CD8-positive, alpha-beta memory T cell (primary cell): ENCODE data around the gene IRF2. TPM values are rescaled to one million over a fixed set of nuclear protein-coding genes. Genes with fewer than 3 reads are reported as not detected.
"Not testable (repeated sequence)": the region's sequence is repeated elsewhere in the genome, so short reads cannot be mapped to it uniquely, and the experiment has no call there.

Source experiments
- CTCF ChIA-PET: fragments of 350-600 bp; sonication (Branson Sonifier 250); formaldehyde crosslinking; loops from one replicate; lab custom pipeline; 2021; ENCODE audit warnings: antibody characterized with exemption; lab: Charles Lee
- POLR2A ChIA-PET: fragments of 350-600 bp; sonication (Branson Sonifier 250); formaldehyde crosslinking; loops from one replicate; lab custom pipeline; 2021; ENCODE audit warnings: antibody characterized with exemption; lab: Charles Lee
- DNase-seq, 5 donors: peaks; one replicate each; pipeline versions ENCODE4 v3.0.0 to v3.0.0-alpha.2; 2020 to 2022; ENCODE audit warnings: mixed read lengths in 1 of 5
- H3K27ac ChIP-seq: one replicate; pipeline ENCODE4 v1.7.0; 2013; ENCODE audit warnings: low read depth, mild to moderate bottlenecking, low read length, moderate library complexity
- H3K27me3 ChIP-seq: 2 replicates; pipeline ENCODE4 v1.7.0; 2013; ENCODE audit warnings: low read length, mild to moderate bottlenecking; ENCODE audit not compliant: insufficient read depth, poor library complexity, severe bottlenecking
- H3K36me3 ChIP-seq: 2 replicates; pipeline ENCODE4 v1.7.0; 2013; ENCODE audit warnings: mild to moderate bottlenecking, low read length, moderate library complexity; ENCODE audit not compliant: insufficient read depth
- H3K4me1 ChIP-seq: 2 replicates; pipeline ENCODE4 v1.7.0; 2013; ENCODE audit warnings: mild to moderate bottlenecking, low read length, moderate library complexity; ENCODE audit not compliant: insufficient read depth
- H3K4me3 ChIP-seq: 2 replicates; pipeline ENCODE4 v1.7.0; 2013; ENCODE audit warnings: mild to moderate bottlenecking, low read length
- H3K9me3 ChIP-seq: 2 replicates; pipeline ENCODE4 v1.7.0; 2013; ENCODE audit warnings: mild to moderate bottlenecking, low read length
- H3K27ac Mint-ChIP-seq, 8 donors: one replicate each; pipeline ENCODE4 v1.8.0; 2020 to 2021; ENCODE audit warnings: mixed read lengths in 8 of 8, mild to moderate bottlenecking in 6 of 8, inconsistent platforms in 3 of 8, moderate library complexity in 3 of 8
- H3K27me3 Mint-ChIP-seq, 2 donors: one replicate each; pipeline ENCODE4 v1.8.0; 2020 to 2021; ENCODE audit warnings: mixed read lengths in 2 of 2, mild to moderate bottlenecking in 1 of 2, moderate library complexity in 1 of 2
- H3K36me3 Mint-ChIP-seq, 3 donors: one replicate each; pipeline ENCODE4 v1.8.0; 2020 to 2021; ENCODE audit warnings: mixed read lengths in 3 of 3, inconsistent platforms in 1 of 3, mild to moderate bottlenecking in 1 of 3
- H3K4me1 Mint-ChIP-seq, 3 donors: one replicate each; pipeline ENCODE4 v1.8.0; 2020 to 2021; ENCODE audit warnings: mixed read lengths in 3 of 3, inconsistent platforms in 1 of 3, mild to moderate bottlenecking in 1 of 3
- H3K4me3 Mint-ChIP-seq, 7 donors: one replicate each; pipeline ENCODE4 v1.8.0; 2020 to 2021; ENCODE audit warnings: mixed read lengths in 7 of 7, mild to moderate bottlenecking in 6 of 7, moderate library complexity in 4 of 7, inconsistent platforms in 2 of 7
- H3K9me3 Mint-ChIP-seq, 5 donors: one replicate each; pipeline ENCODE4 v1.8.0; 2020 to 2022; ENCODE audit warnings: mixed read lengths in 5 of 5, mild to moderate bottlenecking in 3 of 5, moderate library complexity in 2 of 5, inconsistent platforms in 1 of 5
- polyA plus RNA-seq: library from polyadenylated mRNA; unstranded; fragments of 300-500 nt; fragmentation: Illumina TruSeq; gene quantifications from one replicate; pipeline ENCODE4 v1.2.3, GENCODE V29; 2021
- total RNA-seq, 2 experiments: library from RNA; stranded (reverse); gene quantifications; one replicate each; pipeline ENCODE4 v1.2.3, GENCODE V29; 2021

The IRF2 gene
- total and polyA plus RNA-seq, 3 experiments from 2014 or later: 44.1 to 79.3 (median 44.3) TPM

DNA sequence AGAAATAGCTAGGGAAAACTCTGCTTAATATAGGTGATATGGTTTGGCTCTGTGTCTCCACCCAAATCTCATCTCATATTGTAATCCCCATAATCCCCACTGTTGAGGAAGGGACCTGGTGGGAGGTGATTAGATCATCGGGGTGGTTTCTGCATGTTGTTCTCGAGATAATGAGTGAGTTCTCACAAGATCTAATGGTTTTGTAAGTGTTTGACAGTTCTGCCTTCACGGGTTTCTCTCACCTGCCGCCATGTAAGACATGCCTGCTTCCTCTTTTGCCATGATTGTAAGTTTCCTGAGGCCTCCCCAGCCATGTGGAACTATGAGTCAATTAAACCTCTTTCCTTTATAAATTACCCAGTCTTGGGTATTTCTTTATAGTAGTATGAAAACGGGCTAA is 94.1 kb downstream of the IRF2 start:
- CTCF ChIA-PET: interaction anchor here (1.6 kb wide), 1 partner anchor 9 kb away, joined by 5 read pairs; no protein-coding TSS in a partner anchor
- H3K36me3 ChIP-seq, H3K27ac Mint-ChIP-seq, H3K27ac ChIP-seq, H3K9me3 ChIP-seq, DNase-seq, H3K27me3 Mint-ChIP-seq, H3K27me3 ChIP-seq, H3K9me3 Mint-ChIP-seq, H3K4me3 ChIP-seq, POLR2A ChIA-PET, H3K4me3 Mint-ChIP-seq: not testable (repeated sequence)
- peaks cover 0 to 14% (median 3%) of the 10 kb centered on the region in 3 donors for H3K36me3 Mint-ChIP-seq
- H3K4me1 Mint-ChIP-seq: peaks cover 36 to 45% (median 40%) of the 10 kb centered on the region in 3 donors
- peaks cover 34% of the 10 kb centered on the region for H3K4me1 ChIP-seq

DNA sequence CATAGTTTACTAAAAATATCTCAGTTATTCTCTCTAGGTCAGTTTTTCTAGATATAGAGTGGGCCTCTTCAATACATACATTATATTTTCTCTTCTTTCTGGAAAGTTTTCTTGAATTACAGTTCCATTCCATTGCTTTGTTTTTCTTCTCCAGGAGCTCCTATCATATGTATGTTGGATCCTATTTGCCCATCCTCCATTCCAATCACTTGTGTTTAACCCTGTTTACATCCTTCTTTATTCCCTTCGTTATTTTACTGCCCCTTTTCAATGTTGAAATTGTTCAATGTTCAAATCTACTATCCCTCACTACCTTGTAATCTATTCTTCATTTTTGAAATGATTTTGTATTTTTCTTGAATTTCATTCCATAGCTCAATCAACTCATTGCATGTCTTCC is 97.4 kb downstream of the IRF2 start:
- ChIA-PET CTCF (no interaction called here), POLR2A (no interaction called here)
- Histone ChIP-seq H3K27me3 (no peaks in the 10 kb centered on the region), H3K4me3 (no peak overlapping the region), H3K4me1 (peaks cover 2% of the 10 kb centered on the region), H3K9me3 (no peaks in the 10 kb centered on the region), H3K27ac (no peak overlapping the region), H3K36me3 (no peaks in the 10 kb centered on the region)
- H3K4me3 Mint-ChIP-seq: no peak overlapping the region
- H3K27me3 Mint-ChIP-seq: no peaks in the 10 kb centered on the region
- peaks cover 0 to 16% (median 3%) of the 10 kb centered on the region in 3 donors for H3K36me3 Mint-ChIP-seq
- no peak overlapping the region for H3K27ac Mint-ChIP-seq
- H3K9me3 Mint-ChIP-seq: no peaks in the 10 kb centered on the region
- no peak for DNase-seq
- peaks cover 6 to 12% (median 10%) of the 10 kb centered on the region in 3 donors for H3K4me1 Mint-ChIP-seq

GRCh38 chr4:184376126-184376838 is 98.1 kb downstream of the IRF2 start:
- no peaks in the 10 kb centered on the region for H3K27me3 Mint-ChIP-seq
- Histone ChIP-seq H3K27ac (no peak overlapping the region), H3K27me3 (no peaks in the 10 kb centered on the region), H3K9me3 (no peaks in the 10 kb centered on the region), H3K36me3 (no peaks in the 10 kb centered on the region), H3K4me3 (no peak overlapping the region), H3K4me1 (no peaks in the 10 kb centered on the region)
- no peaks in the 10 kb centered on the region for H3K9me3 Mint-ChIP-seq
- DNase-seq: no peak
- peaks cover 0 to 12% (median 3%) of the 10 kb centered on the region in 3 donors for H3K36me3 Mint-ChIP-seq
- CTCF ChIA-PET: no interaction called here
- no peak overlapping the region for H3K4me3 Mint-ChIP-seq
- peak overlapping the region in 1 of 8 donors; percentile 7 for H3K27ac Mint-ChIP-seq
- peaks cover under 1 to 6% (median 4%) of the 10 kb centered on the region in 3 donors for H3K4me1 Mint-ChIP-seq
- POLR2A ChIA-PET: no interaction called here

- H3K4me1 ChIP-seq, POLR2A ChIA-PET, H3K36me3 ChIP-seq, H3K4me1 Mint-ChIP-seq, H3K9me3 Mint-ChIP-seq, H3K27ac Mint-ChIP-seq, CTCF ChIA-PET, H3K27me3 ChIP-seq, H3K4me3 Mint-ChIP-seq, DNase-seq, H3K27me3 Mint-ChIP-seq, H3K4me3 ChIP-seq, H3K27ac ChIP-seq, H3K9me3 ChIP-seq: not testable (repeated sequence)
- peaks cover 0 to 12% (median 3%) of the 10 kb centered on the region in 3 donors for H3K36me3 Mint-ChIP-seq
Observed at GRCh38 chr4:184375623-184376022, 98.7 kb downstream of the IRF2 start.

DNA sequence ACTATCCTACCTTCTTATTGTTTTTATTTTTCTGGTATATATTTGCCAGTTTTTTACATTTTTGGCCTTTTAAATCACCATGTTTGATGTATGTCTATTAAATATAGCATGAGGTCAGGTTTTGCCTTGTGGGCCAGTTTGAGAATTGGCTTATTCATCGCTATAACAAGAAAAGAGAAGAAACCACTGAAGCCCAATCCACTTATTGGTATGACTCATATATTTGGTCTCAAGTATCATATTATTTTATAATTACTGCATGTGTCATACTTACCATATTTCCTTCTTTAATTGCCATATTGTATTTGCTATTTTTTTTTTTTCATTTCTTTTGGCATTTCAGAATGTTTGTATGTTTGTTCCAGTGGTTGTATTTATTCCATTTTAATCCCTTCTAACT is 99.3 kb downstream of the IRF2 start:
- Histone ChIP-seq H3K4me3 (no peak overlapping the region), H3K27ac (no peak overlapping the region), H3K36me3 (no peaks in the 10 kb centered on the region), H3K27me3 (no peaks in the 10 kb centered on the region), H3K9me3 (no peaks in the 10 kb centered on the region), H3K4me1 (no peaks in the 10 kb centered on the region)
- Mint-ChIP-seq H3K9me3 (no peaks in the 10 kb centered on the region), H3K36me3 (peaks cover 0 to 11% (median 3%) of the 10 kb centered on the region in 3 donors), H3K4me3 (no peak overlapping the region), H3K27ac (peak overlapping the region in 1 of 8 donors; percentile 64), H3K4me1 (peaks cover 0 to 3% (median 0%) of the 10 kb centered on the region in 3 donors), H3K27me3 (no peaks in the 10 kb centered on the region)
- DNase-seq: no peak
- ChIA-PET CTCF (no interaction called here), POLR2A (no interaction called here)

DNA sequence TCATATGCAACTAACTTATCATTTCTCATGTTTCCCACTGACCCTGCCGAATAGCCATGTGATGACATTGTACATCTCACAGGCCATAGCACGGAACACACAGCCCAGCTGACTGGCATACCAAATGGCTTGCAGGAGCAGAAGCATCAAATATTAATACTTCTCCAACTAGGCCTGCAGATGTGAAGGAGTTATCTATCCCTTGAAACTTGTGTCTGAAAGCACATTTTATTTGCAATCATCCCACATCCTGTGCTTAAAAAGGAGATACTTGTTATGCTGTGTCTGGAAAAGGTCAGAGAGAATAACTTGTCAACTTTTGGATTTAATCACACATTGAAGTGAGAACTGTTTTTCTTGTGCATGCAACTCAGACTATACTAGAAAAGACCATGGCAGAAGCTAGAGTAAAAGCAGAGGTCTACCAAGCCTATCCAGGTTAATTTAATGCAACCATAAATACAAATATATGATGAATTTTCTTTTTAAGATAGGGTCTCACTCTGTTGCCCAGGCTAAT is 100.4 kb downstream of the IRF2 start:
- no peak overlapping the region for H3K27ac Mint-ChIP-seq

DNA sequence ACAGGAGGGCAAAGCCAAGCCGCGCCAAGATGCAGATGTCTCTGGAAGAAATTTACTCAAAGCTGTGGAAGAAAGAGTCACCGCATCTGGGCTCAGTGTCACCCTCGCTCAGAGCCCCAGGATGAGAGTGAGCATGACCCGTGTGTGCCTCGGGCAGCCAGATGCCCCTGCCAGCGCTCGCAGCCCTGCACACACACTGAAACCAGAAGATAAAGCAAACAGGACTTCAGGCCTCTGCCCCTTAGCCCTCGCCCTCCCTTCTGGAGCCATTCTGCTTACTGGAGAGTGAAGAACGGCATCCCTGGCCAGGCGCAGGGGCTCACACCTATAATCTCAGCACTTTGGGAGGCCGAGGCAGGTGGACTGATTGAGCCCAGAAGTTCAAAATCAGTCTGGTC is 103.0 kb downstream of the IRF2 start:
- H3K4me3 ChIP-seq: no peak overlapping the region
- H3K9me3 ChIP-seq: no peaks in the 10 kb centered on the region
- CTCF ChIA-PET: no interaction called here
- peaks cover 3 to 4% (median 3%) of the 10 kb centered on the region in 3 donors for H3K4me1 Mint-ChIP-seq
- peaks cover 0 to 15% (median 14%) of the 10 kb centered on the region in 3 donors for H3K36me3 Mint-ChIP-seq
- no peaks in the 10 kb centered on the region for H3K9me3 Mint-ChIP-seq
- no peaks in the 10 kb centered on the region for H3K36me3 ChIP-seq
- H3K27me3 ChIP-seq: no peaks in the 10 kb centered on the region
- H3K4me1 ChIP-seq: no peaks in the 10 kb centered on the region
- no peak overlapping the region for H3K27ac ChIP-seq
- peaks cover 0 to 1% of the 10 kb centered on the region in 2 donors for H3K27me3 Mint-ChIP-seq
- H3K27ac Mint-ChIP-seq: no peak overlapping the region
- POLR2A ChIA-PET: no interaction called here
- no peak for DNase-seq
- H3K4me3 Mint-ChIP-seq: no peak overlapping the region

More for the DNA sequence above, 100.4 kb downstream of the IRF2 start:
- no peaks in the 10 kb centered on the region for H3K4me1 ChIP-seq
- no peak for DNase-seq
- H3K27ac ChIP-seq: no peak overlapping the region
- H3K9me3 ChIP-seq: no peaks in the 10 kb centered on the region
- ChIA-PET CTCF (no interaction called here), POLR2A (no interaction called here)
- H3K4me3 Mint-ChIP-seq: no peak overlapping the region
- H3K27me3 Mint-ChIP-seq: no peaks in the 10 kb centered on the region
- no peaks in the 10 kb centered on the region for H3K27me3 ChIP-seq
- H3K4me1 Mint-ChIP-seq: peaks cover 0 to 3% (median 0%) of the 10 kb centered on the region in 3 donors
- H3K9me3 Mint-ChIP-seq: no peaks in the 10 kb centered on the region
- H3K36me3 Mint-ChIP-seq: peaks cover 0 to 11% (median 7%) of the 10 kb centered on the region in 3 donors
- H3K4me3 ChIP-seq: no peak overlapping the region
- no peaks in the 10 kb centered on the region for H3K36me3 ChIP-seq

DNA sequence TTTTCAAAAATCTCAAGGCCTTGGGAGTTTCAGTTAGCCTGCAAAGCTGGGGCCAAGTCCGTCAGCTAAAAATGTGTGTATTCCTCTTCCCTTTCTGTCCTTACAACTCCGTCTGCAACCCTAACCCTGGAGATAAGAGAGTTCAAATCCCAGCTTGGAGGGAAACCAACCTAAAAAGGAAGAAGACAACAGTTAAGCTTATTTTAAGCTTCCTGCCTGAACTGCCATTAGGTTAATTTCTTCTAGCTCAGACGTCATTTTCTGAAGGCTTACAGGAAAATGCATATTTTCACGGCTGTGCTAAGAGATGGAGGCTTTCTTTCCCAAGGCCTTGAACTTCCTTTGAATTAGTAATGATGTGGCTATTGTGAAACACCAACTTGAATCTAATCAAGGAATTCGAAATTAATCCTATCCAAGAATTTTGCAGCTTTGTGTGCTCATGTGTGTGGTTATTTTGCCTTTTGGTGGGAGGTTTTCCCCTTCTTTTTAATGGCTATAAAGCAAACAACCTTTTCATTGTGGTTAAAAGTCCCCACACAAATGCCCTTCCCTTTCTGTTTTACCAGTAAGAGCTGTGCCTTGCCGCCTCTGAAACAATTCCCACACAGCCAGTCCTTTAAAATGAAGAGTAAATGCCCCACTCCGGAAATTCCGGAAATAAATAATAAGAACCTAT is 103.5 kb downstream of the IRF2 start:
- Histone ChIP-seq H3K4me3 (no peak overlapping the region), H3K9me3 (no peaks in the 10 kb centered on the region), H3K27me3 (no peaks in the 10 kb centered on the region), H3K4me1 (no peaks in the 10 kb centered on the region), H3K27ac (no peak overlapping the region), H3K36me3 (no peaks in the 10 kb centered on the region)
- no peaks in the 10 kb centered on the region for H3K9me3 Mint-ChIP-seq
- no peak overlapping the region for H3K27ac Mint-ChIP-seq
- H3K36me3 Mint-ChIP-seq: peaks cover 0 to 13% (median 11%) of the 10 kb centered on the region in 3 donors
- H3K4me3 Mint-ChIP-seq: no peak overlapping the region
- CTCF ChIA-PET: no interaction called here
- no peak for DNase-seq
- POLR2A ChIA-PET: interaction anchor here (0.5 kb wide), 1 partner anchor 130 kb away, joined by 3 read pairs; no protein-coding TSS in a partner anchor
- H3K27me3 Mint-ChIP-seq: peaks cover 0 to 1% of the 10 kb centered on the region in 2 donors
- H3K4me1 Mint-ChIP-seq: peaks cover 3 to 4% (median 3%) of the 10 kb centered on the region in 3 donors
